Caco-2 (cell line): ENCODE measurements around the gene ZNRF3. TPM values are rescaled to one million over a fixed set of nuclear protein-coding genes. Genes with fewer than 3 reads are reported as not detected.

ENCODE experiments used
- BruUV-seq: library from RNA; stranded (reverse); fragments of 400-500 nt; replicated peaks from 2 replicates; lab custom pipeline; 2021; lab: Mats Ljungman, UMichigan
- CTCF ChIA-PET: fragments of 300-600 bp; sonication (Branson Sonifier 250); formaldehyde crosslinking; loops from one replicate; lab custom pipeline; 2022; ENCODE audit warnings: antibody characterized with exemption; lab: Charles Lee
- POLR2A ChIA-PET: fragments of 300-600 bp; sonication (Branson Sonifier 250); formaldehyde crosslinking; loops from one replicate; lab custom pipeline; 2022; ENCODE audit warnings: antibody characterized with exemption; lab: Charles Lee
- DNase-seq, 2 experiments: peaks; one replicate each; pipeline versions ENCODE4 v3.0.0 to v3.0.0-alpha.2; 2020 to 2022
- H3K27me3 ChIP-seq: replicated peaks from 2 replicates; pipeline ENCODE4 v1.6.0; 2011; ENCODE audit warnings: low read length; ENCODE audit not compliant: control insufficient read depth, insufficient read depth
- H3K36me3 ChIP-seq: 2 replicates; pipeline ENCODE4 v1.5.1; 2011; ENCODE audit warnings: low read length; ENCODE audit not compliant: control insufficient read depth, insufficient read depth
- H3K4me1 ChIP-seq: fragments of 250-450 bp; sonication (Bioruptor Pico); 2 replicates; pipeline ENCODE4 v1.5.1; 2020; ENCODE audit warnings: mild to moderate bottlenecking
- H3K4me3 ChIP-seq: 2 replicates; pipeline ENCODE4 v1.5.1; 2011; ENCODE audit warnings: low read depth, mild to moderate bottlenecking, control low read depth, low read length
- H3K9me3 ChIP-seq: fragments of 250-450 bp; sonication (Bioruptor Pico); 2 replicates; pipeline ENCODE4 v1.5.1; 2020; ENCODE audit warnings: mild to moderate bottlenecking, moderate library complexity
- H3K27ac Mint-ChIP-seq: one replicate; pipeline ENCODE4 v1.8.0; 2022; ENCODE audit warnings: mixed read lengths; ENCODE audit not compliant: unreplicated experiment
- H3K27me3 Mint-ChIP-seq: one replicate; pipeline ENCODE4 v1.8.0; 2022; ENCODE audit warnings: mixed read lengths; ENCODE audit not compliant: insufficient read depth, unreplicated experiment
- H3K36me3 Mint-ChIP-seq: one replicate; pipeline ENCODE4 v1.8.0; 2022; ENCODE audit warnings: mild to moderate bottlenecking, mixed read lengths; ENCODE audit not compliant: insufficient read depth, unreplicated experiment
- H3K4me1 Mint-ChIP-seq: one replicate; pipeline ENCODE4 v1.8.0; 2022; ENCODE audit warnings: low read depth, mixed read lengths; ENCODE audit not compliant: unreplicated experiment
- H3K4me3 Mint-ChIP-seq: one replicate; pipeline ENCODE4 v1.8.0; 2022; ENCODE audit warnings: mild to moderate bottlenecking, moderate library complexity, mixed read lengths; ENCODE audit not compliant: unreplicated experiment
- H3K9me3 Mint-ChIP-seq: one replicate; pipeline ENCODE4 v1.8.0; 2022; ENCODE audit warnings: mixed read lengths; ENCODE audit not compliant: unreplicated experiment
- CTCF ChIP-seq, 2 experiments: fragments of 200-600 bp in 1 of 2; IDR thresholded peaks; 1 replicate in 1 of 2; 2 replicates in 1 of 2; pipeline versions ENCODE4 v1.5.1 to v1.8.0; 2011 to 2022; ENCODE audit warnings: antibody characterized with exemption in 1 of 2, control low read depth in 1 of 2, inconsistent platforms in 1 of 2, low read depth in 1 of 2, low read length in 1 of 2, mild to moderate bottlenecking in 1 of 2, moderate library complexity in 1 of 2; ENCODE audit not compliant: insufficient read depth in 1 of 2, severe bottlenecking in 1 of 2, unreplicated experiment in 1 of 2
- intact Hi-C: fragments of 100-400 bp; cut with micrococcal nuclease; formaldehyde crosslinking; loops from one replicate; pipeline ENCODE4 v1.10.0; 2022; ENCODE audit not compliant: unreplicated experiment
- total RNA-seq: library from RNA; stranded (reverse); gene quantifications from 2 replicates; pipeline ENCODE4 v1.2.3, GENCODE V29; 2022

ZNRF3 gene
- total RNA-seq, 1 experiment from 2014 or later: 41.1 TPM

- H3K27me3 ChIP-seq: no peaks in the 10 kb centered on the region
- intact Hi-C loops: loop anchor here (1.0 to 5.0 kb wide), 5 partner anchors 48 to 438 kb away; no protein-coding TSS in a partner anchor
- H3K27me3 Mint-ChIP-seq: no peaks in the 10 kb centered on the region
- no TSS peak for BruUV-seq
- peaks cover 7% of the 10 kb centered on the region for H3K4me1 Mint-ChIP-seq
- H3K36me3 ChIP-seq: peaks cover 6% of the 10 kb centered on the region
- DNase-seq: peak; percentile 56 to 63
- CTCF ChIA-PET: interaction anchor here (0.6 to 2.4 kb wide), 25 partner anchors 29 to 440 kb away, joined by 3 to 27 read pairs (median 4); partner anchors contain the start of genes CCDC117 and ZNRF3
- peaks cover 38% of the 10 kb centered on the region for H3K4me1 ChIP-seq
- TF ChIP-seq CTCF (IDR thresholded peaks at IDR 0.05; ENCODE audit: insufficient read depth in 1 of 2, low read depth in 1 of 2, low read length in 1 of 2, severe bottlenecking in 1 of 2, unreplicated experiment in 1 of 2): peak; percentile 90 to 93
- H3K9me3 Mint-ChIP-seq: no peaks in the 10 kb centered on the region
- peaks cover 59% of the 10 kb centered on the region for H3K36me3 Mint-ChIP-seq
- H3K9me3 ChIP-seq: no peaks in the 10 kb centered on the region
- H3K27ac Mint-ChIP-seq: no peak overlapping the region
- POLR2A ChIA-PET: interaction anchor here (0.5 to 1.0 kb wide), 2 partner anchors 113 to 240 kb away, joined by 3 read pairs; partner anchors contain the start of gene XBP1
- H3K4me3 Mint-ChIP-seq: no peak overlapping the region
- H3K4me3 ChIP-seq: no peak overlapping the region
Observed at GRCh38 chr22:29040385-29041275, 157.3 kb downstream of the ZNRF3 start.

GRCh38 chr22:29041408-29041807 lies 158.0 kb downstream of the ZNRF3 start:
- Histone ChIP-seq H3K9me3 (no peaks in the 10 kb centered on the region), H3K4me3 (no peak overlapping the region), H3K4me1 (peaks cover 38% of the 10 kb centered on the region), H3K27me3 (no peaks in the 10 kb centered on the region), H3K36me3 (peaks cover 6% of the 10 kb centered on the region)
- DNase-seq: no peak
- ChIA-PET POLR2A (no interaction called here), CTCF (interaction anchor here (1.5 to 2.4 kb wide), 4 partner anchors 99 to 186 kb away, joined by 5 to 27 read pairs (median 10); no protein-coding TSS in a partner anchor)
- Mint-ChIP-seq H3K4me3 (no peak overlapping the region), H3K36me3 (peaks cover 66% of the 10 kb centered on the region), H3K4me1 (peaks cover 7% of the 10 kb centered on the region), H3K27me3 (no peaks in the 10 kb centered on the region), H3K9me3 (no peaks in the 10 kb centered on the region), H3K27ac (no peak overlapping the region)
- intact Hi-C loops: loop anchor here (2.0 to 5.0 kb wide), 3 partner anchors 49 to 439 kb away; no protein-coding TSS in a partner anchor
- TF ChIP-seq CTCF (IDR thresholded peaks at IDR 0.05; ENCODE audit: insufficient read depth in 1 of 2, low read depth in 1 of 2, low read length in 1 of 2, severe bottlenecking in 1 of 2, unreplicated experiment in 1 of 2): no peak
- no TSS peak for BruUV-seq

GRCh38 chr22:29043906-29044575 lies 160.7 kb downstream of the ZNRF3 start:
- CTCF ChIA-PET: interaction anchor here (0.9 kb wide), 1 partner anchor 162 kb away, joined by 3 read pairs; no protein-coding TSS in a partner anchor
- peaks cover 8% of the 10 kb centered on the region for H3K36me3 ChIP-seq
- no peaks in the 10 kb centered on the region for H3K9me3 ChIP-seq
- intact Hi-C loops: loop anchor here (5.0 kb wide), 2 partner anchors 52 to 442 kb away; no protein-coding TSS in a partner anchor
- no peak overlapping the region for H3K4me3 Mint-ChIP-seq
- POLR2A ChIA-PET: no interaction called here
- TF ChIP-seq CTCF (IDR thresholded peaks at IDR 0.05; ENCODE audit: insufficient read depth in 1 of 2, low read depth in 1 of 2, low read length in 1 of 2, severe bottlenecking in 1 of 2, unreplicated experiment in 1 of 2): no peak
- no peaks in the 10 kb centered on the region for H3K9me3 Mint-ChIP-seq
- peaks cover 18% of the 10 kb centered on the region for H3K4me1 ChIP-seq
- H3K27ac Mint-ChIP-seq: no peak overlapping the region
- no peaks in the 10 kb centered on the region for H3K27me3 ChIP-seq
- H3K36me3 Mint-ChIP-seq: peaks cover 90% of the 10 kb centered on the region
- H3K4me3 ChIP-seq: no peak overlapping the region
- H3K27me3 Mint-ChIP-seq: no peaks in the 10 kb centered on the region
- no peak for DNase-seq
- TSS peak; percentile 18 for BruUV-seq
- peaks cover 7% of the 10 kb centered on the region for H3K4me1 Mint-ChIP-seq
